H1 (cell line): ENCODE data around the gene ADAM12. TPM values are rescaled to one million over a fixed set of nuclear protein-coding genes. Genes with fewer than 3 reads are reported as not detected.

Source experiments
- CTCF ChIA-PET: fragments of 300-600 bp; sonication (Branson Sonifier 250); formaldehyde crosslinking; loops from one replicate; lab custom pipeline; 2021; ENCODE audit not compliant: partially characterized antibody; lab: Charles Lee
- POLR2A ChIA-PET: fragments of 300-600 bp; sonication (Branson Sonifier 250); formaldehyde crosslinking; loops from one replicate; lab custom pipeline; 2021; ENCODE audit warnings: inconsistent platforms; ENCODE audit not compliant: partially characterized antibody; lab: Charles Lee
- DNase-seq, 2 experiments: peaks; one replicate each; pipeline versions ENCODE4 v3.0.0 to v3.0.0-alpha.2; 2010 to 2022; ENCODE audit warnings: low spot score in 2 of 2, low read depth in 1 of 2, mixed read lengths in 1 of 2
- FAIRE-seq: peaks from 2 replicates; lab custom pipeline; 2011; peaks lifted over from hg19 to GRCh38; lab: Jason Lieb, UNC
- H2AFZ ChIP-seq: 2 replicates; pipeline ENCODE4 v1.8.1; 2012; ENCODE audit warnings: low read length, inconsistent platforms
- H2AK5ac ChIP-seq: 2 replicates; pipeline ENCODE4 v1.6.1; 2013; ENCODE audit warnings: low read depth, low read length
- H2BK120ac ChIP-seq: replicated peaks from 2 replicates; pipeline ENCODE3; 2013; ENCODE audit warnings: low read depth, low read length, inconsistent platforms
- H2BK12ac ChIP-seq: 2 replicates; pipeline ENCODE4 v1.6.1; 2013; ENCODE audit warnings: low read depth, low read length
- H2BK15ac ChIP-seq: 2 replicates; pipeline ENCODE4 v1.6.1; 2013; ENCODE audit warnings: low read length
- H2BK20ac ChIP-seq: 2 replicates; pipeline ENCODE4 v1.6.1; 2013; ENCODE audit warnings: low read length
- H2BK5ac ChIP-seq: 2 replicates; pipeline ENCODE4 v1.6.1; 2013; ENCODE audit warnings: low read depth, low read length
- H3K14ac ChIP-seq: 2 replicates; pipeline ENCODE4 v1.6.1; 2013; ENCODE audit warnings: inconsistent platforms; ENCODE audit not compliant: insufficient read length
- H3K18ac ChIP-seq: 2 replicates; pipeline ENCODE4 v1.6.1; 2013; ENCODE audit warnings: low read length; ENCODE audit errors: extremely low read depth
- H3K23ac ChIP-seq: 2 replicates; pipeline ENCODE4 v1.6.1; 2013; ENCODE audit warnings: inconsistent platforms; ENCODE audit not compliant: insufficient read length
- H3K23me2 ChIP-seq: 2 replicates; pipeline ENCODE4 v1.6.1; 2013; ENCODE audit warnings: low read depth, low read length
- H3K27ac ChIP-seq: 2 replicates; pipeline ENCODE4 v1.6.1; 2011; ENCODE audit warnings: low read depth, low read length, inconsistent platforms
- H3K27me3 ChIP-seq, 4 experiments: replicated peaks in 1 of 4; 1 replicate in 1 of 4; 2 replicates in 3 of 4; pipeline versions ENCODE4 v1.6.1 to v1.8.1; 2011 to 2013; ENCODE audit warnings: low read length in 3 of 4, mild to moderate bottlenecking in 3 of 4, inconsistent platforms in 2 of 4, mixed read lengths in 2 of 4, moderate library complexity in 1 of 4; ENCODE audit not compliant: control insufficient read depth in 3 of 4, insufficient read depth in 3 of 4; ENCODE audit errors: extremely low read depth in 1 of 4
- H3K36me3 ChIP-seq, 4 experiments: 2 replicates each; pipeline versions ENCODE4 v1.6.1 to v1.8.1; 2011 to 2013; ENCODE audit warnings: mild to moderate bottlenecking in 4 of 4, low read length in 3 of 4, moderate library complexity in 2 of 4, control low read depth in 1 of 4, inconsistent platforms in 1 of 4; ENCODE audit not compliant: insufficient read depth in 4 of 4, control insufficient read depth in 2 of 4
- H3K4ac ChIP-seq: replicated peaks from 2 replicates; pipeline ENCODE3; 2013; ENCODE audit warnings: low read length, low read depth, mixed read lengths, inconsistent platforms; ENCODE audit not compliant: insufficient read length
- H3K4me1 ChIP-seq, 4 experiments: replicated peaks in 1 of 4; 1 replicate in 1 of 4; 2 replicates in 3 of 4; pipeline versions ENCODE4 v1.6.1 to v1.8.1; 2011 to 2013; ENCODE audit warnings: low read length in 3 of 4, inconsistent platforms in 2 of 4, mixed read lengths in 1 of 4; ENCODE audit not compliant: insufficient read depth in 4 of 4, control insufficient read depth in 3 of 4
- H3K4me2 ChIP-seq, 2 experiments: 2 replicates each; pipeline versions ENCODE4 v1.6.1 to v1.8.1; 2011 to 2013; ENCODE audit warnings: low read depth in 2 of 2, low read length in 2 of 2, control low read depth in 1 of 2, inconsistent platforms in 1 of 2, mild to moderate bottlenecking in 1 of 2; ENCODE audit not compliant: insufficient read depth in 1 of 2
- H3K4me3 ChIP-seq, 4 experiments: fragments of 200-600, 300-600 bp in 1 of 4; sonication (generic), shearing (Covaris generic), sonication (Bioruptor Twin) in 1 of 4; 2 replicates each; pipeline versions ENCODE4 v1.5.1 to v1.8.1; 2011 to 2016; ENCODE audit warnings: low read length in 4 of 4, low read depth in 3 of 4, control low read depth in 2 of 4, inconsistent platforms in 2 of 4, mild to moderate bottlenecking in 2 of 4, mixed read lengths in 1 of 4, moderate library complexity in 1 of 4; ENCODE audit not compliant: insufficient read depth in 2 of 4; ENCODE audit errors: extremely low read depth in 1 of 4
- H3K56ac ChIP-seq: replicated peaks from 2 replicates; pipeline ENCODE3; 2013; ENCODE audit warnings: low read depth, mild to moderate bottlenecking, mixed read lengths, low read length, inconsistent platforms; ENCODE audit not compliant: insufficient read length
- H3K79me1 ChIP-seq: 2 replicates; pipeline ENCODE4 v1.6.1; 2013; ENCODE audit warnings: low read depth, low read length, control low read depth
- H3K79me2 ChIP-seq, 2 experiments: 2 replicates each; pipeline versions ENCODE4 v1.6.1 to v1.8.1; 2012 to 2013; ENCODE audit warnings: low read length in 2 of 2, mild to moderate bottlenecking in 2 of 2, inconsistent platforms in 1 of 2; ENCODE audit not compliant: insufficient read depth in 2 of 2, control insufficient read depth in 1 of 2
- H3K9ac ChIP-seq, 4 experiments: replicated peaks in 1 of 4; 1 replicate in 1 of 4; 2 replicates in 3 of 4; pipeline versions ENCODE4 v1.6.1 to v1.8.1; 2011 to 2013; ENCODE audit warnings: low read depth in 3 of 4, low read length in 3 of 4, control low read depth in 2 of 4, mild to moderate bottlenecking in 2 of 4, moderate library complexity in 2 of 4, inconsistent platforms in 1 of 4; ENCODE audit errors: extremely low read depth in 1 of 4
- H3K9me3 ChIP-seq, 2 experiments: 2 replicates each; pipeline versions ENCODE4 v1.6.1 to v1.8.1; 2012 to 2013; ENCODE audit warnings: mild to moderate bottlenecking in 2 of 2, moderate library complexity in 2 of 2, control low read depth in 1 of 2, inconsistent platforms in 1 of 2, low read depth in 1 of 2, low read length in 1 of 2, mixed read lengths in 1 of 2; ENCODE audit not compliant: insufficient read depth in 2 of 2
- H4K20me1 ChIP-seq, 2 experiments: replicated peaks in 1 of 2; 2 replicates each; pipeline versions ENCODE3 to v1.8.1; 2011 to 2013; ENCODE audit warnings: inconsistent platforms in 2 of 2, low read length in 2 of 2, mild to moderate bottlenecking in 1 of 2; ENCODE audit not compliant: insufficient read depth in 2 of 2, control insufficient read depth in 1 of 2
- H4K5ac ChIP-seq: 2 replicates; pipeline ENCODE4 v1.6.1; 2013; ENCODE audit warnings: low read length, low read depth, mixed read lengths, inconsistent platforms; ENCODE audit not compliant: insufficient read length
- H4K8ac ChIP-seq: 2 replicates; pipeline ENCODE4 v1.8.0; 2013; ENCODE audit warnings: mild to moderate bottlenecking, moderate library complexity, low read length, inconsistent platforms; ENCODE audit not compliant: insufficient read depth; ENCODE audit errors: extremely low read depth
- H4K91ac ChIP-seq: replicated peaks from 2 replicates; pipeline ENCODE3; 2013; ENCODE audit warnings: low read length, mixed read lengths, inconsistent platforms; ENCODE audit not compliant: insufficient read length
- ASH2L ChIP-seq: fragments of 200-600, 300-600 bp; sonication (generic); IDR thresholded peaks from one replicate; pipeline ENCODE4 v1.7.1; 2017; ENCODE audit warnings: low read length
- BCL11A ChIP-seq, 2 experiments: IDR thresholded peaks; one replicate each; pipeline ENCODE4 v1.6.1; 2011; ENCODE audit warnings: low read depth in 2 of 2, low read length in 2 of 2, mild to moderate bottlenecking in 2 of 2
- E2F6 ChIP-seq: IDR thresholded peaks from 2 replicates; pipeline ENCODE4 v1.6.1; 2012; ENCODE audit warnings: inconsistent platforms
- KDM4A ChIP-seq: IDR thresholded peaks from one replicate; pipeline ENCODE4 v1.7.1; 2012; ENCODE audit warnings: low read depth, mild to moderate bottlenecking, moderate library complexity, low read length, inconsistent platforms; ENCODE audit not compliant: severe bottlenecking
- POLR2AphosphoS5 ChIP-seq: IDR thresholded peaks from 2 replicates; pipeline ENCODE4 v1.6.1; 2011; ENCODE audit warnings: low read depth, low read length
- RFX5 ChIP-seq: IDR thresholded peaks from 2 replicates; pipeline ENCODE4 v1.6.1; 2011; ENCODE audit warnings: low read depth, low read length, improper control_type of control experiment, borderline replicate concordance
- RNF2 ChIP-seq: fragments of 200-900, 300-1000 bp; sonication (generic); IDR thresholded peaks from 2 replicates; pipeline ENCODE4 v1.7.1; 2016; ENCODE audit warnings: borderline replicate concordance, low read depth, mild to moderate bottlenecking, antibody characterized with exemption, low read length; ENCODE audit not compliant: poor library complexity, severe bottlenecking; ENCODE audit errors: missing control alignments
- TAF1 ChIP-seq: IDR thresholded peaks from 2 replicates; pipeline ENCODE4 v1.6.1; 2011; ENCODE audit warnings: mild to moderate bottlenecking, low read depth, low read length
- TAF7 ChIP-seq: optimal IDR thresholded peaks from 2 replicates; pipeline ENCODE3; 2011; ENCODE audit warnings: low read depth, mild to moderate bottlenecking, inconsistent platforms, low read length, moderate library complexity, borderline replicate concordance
- TEAD4 ChIP-seq: IDR thresholded peaks from 2 replicates; pipeline ENCODE4 v1.6.1; 2012; ENCODE audit warnings: low read depth, low read length, inconsistent platforms, mixed read lengths
- ZNF274 ChIP-seq: IDR thresholded peaks from 2 replicates; pipeline ENCODE4 v1.7.0; 2012; ENCODE audit warnings: low read length, borderline replicate concordance; ENCODE audit errors: extremely low read depth
- WGBS, 2 experiments: shearing (Covaris generic) in 1 of 2; methylation state at CpG; one replicate each; pipeline versions ENCODE4 v1.1.6 to v1.1.7; 2013 to 2015; ENCODE audit warnings: low lambda C conversion rate in 2 of 2, mixed read lengths in 2 of 2, inconsistent platforms in 1 of 2, low coverage in 1 of 2, missing lambda C conversion rate in 1 of 2; ENCODE audit not compliant: insufficient replicate concordance in 2 of 2, insufficient coverage in 1 of 2, insufficient read length in 1 of 2; ENCODE audit errors: extremely low coverage in 1 of 2, missing lambda C conversion rate in 1 of 2; 5-methylcytosine and 5-hydroxymethylcytosine counted together
- polyA plus RNA-seq, 7 experiments: library from polyadenylated mRNA; depleted of rRNA in 3 of 7; stranded (reverse) in 5 of 7; unstranded in 2 of 7; fragments of >200 nt in 5 of 7; fragments of 200-250 nt in 2 of 7; gene quantifications; 1 replicate in 5 of 7; 2 replicates in 1 of 7; 4 replicates in 1 of 7; pipeline versions ENCODE4 v1.2.1 to v1.2.3, GENCODE V29; 2011 to 2013; ENCODE audit warnings: missing spikeins in 2 of 7, mixed read lengths in 2 of 7
- total RNA-seq: library from RNA; stranded (reverse); fragmentation: NEBNext Ultra II Directional; extraction: Animal tissue kit (Norgen Biotek cat#: 25700); gene quantifications from 2 replicates; pipeline ENCODE4 v1.2.1, GENCODE V29; 2021
- TF ChIP-seq, protein P1 (sequence below): IDR thresholded peaks from 2 replicates; pipeline ENCODE4 v1.6.1; 2012; ENCODE audit warnings: low read length, inconsistent platforms

The ADAM12 gene
- total and polyA plus RNA-seq, 2 of the 8 experiments (the other 6 are each of a cell fraction or from before 2014, with no cell fraction given), result 0.07 to 0.17 TPM

GRCh38 chr10:126161691-126162090 is 226.6 kb downstream of the ADAM12 start:
- no peak overlapping the region for H3K14ac ChIP-seq
- no peak overlapping the region for H3K56ac ChIP-seq
- H2BK20ac ChIP-seq, result no peak overlapping the region
- H3K4me2 ChIP-seq, result no peak overlapping the region
- H2BK12ac ChIP-seq, result no peak overlapping the region
- H2AK5ac ChIP-seq, result no peak overlapping the region
- H3K9ac ChIP-seq, result no peak overlapping the region
- H3K4ac ChIP-seq, result no peak overlapping the region
- no peaks in the 10 kb centered on the region for H3K23me2 ChIP-seq
- DNase-seq, result no peak
- H2AFZ ChIP-seq, result no peak overlapping the region
- H3K23ac ChIP-seq, result no peak overlapping the region
- H4K91ac ChIP-seq, result no peak overlapping the region
- no peaks in the 10 kb centered on the region for H3K36me3 ChIP-seq
- H3K79me2 ChIP-seq, result no peaks in the 10 kb centered on the region
- H3K27me3 ChIP-seq, result no peaks in the 10 kb centered on the region; a peak in 1 of 7 replicates
- no peak overlapping the region for H2BK5ac ChIP-seq
- no peak overlapping the region for H4K8ac ChIP-seq
- no peaks in the 10 kb centered on the region for H4K20me1 ChIP-seq
- FAIRE-seq, result no peak
- no peak overlapping the region for H3K27ac ChIP-seq
- no peak overlapping the region for H3K18ac ChIP-seq
- no peaks in the 10 kb centered on the region for H3K9me3 ChIP-seq
- WGBS, 2 experiments, result 81% methylated on average over 5 of the region's 5 CpGs; no CpG with 5 or more reads in 1 of the 2 experiments
- no peak overlapping the region for H2BK15ac ChIP-seq
- ChIA-PET POLR2A (no interaction called here), CTCF (interaction anchor here (1.0 to 2.9 kb wide), 7 partner anchors 10 to 342 kb away, joined by 3 to 19 read pairs (median 6); no protein-coding TSS in a partner anchor)
- peaks cover 0 to 11% (median 7%) of the 10 kb centered on the region in 4 experiments; a peak in 4 of 7 replicates for H3K4me1 ChIP-seq
- no peaks in the 10 kb centered on the region for H3K79me1 ChIP-seq
- no peak overlapping the region for H3K4me3 ChIP-seq
- H2BK120ac ChIP-seq, result no peak overlapping the region
- no peak overlapping the region for H4K5ac ChIP-seq
- no peak for TF ChIP-seq TAF7
- no peak for TF ChIP-seq BCL11A (IDR thresholded peaks at IDR 0.05; ENCODE audit: low read depth in 2 of 2, low read length in 2 of 2)
- TF ChIP-seq TEAD4, result no peak
- TF ChIP-seq ZNF274, result no peak
- TF ChIP-seq KDM4A, result no peak
- TF ChIP-seq E2F6, result no peak
- TF ChIP-seq, protein P1, sequence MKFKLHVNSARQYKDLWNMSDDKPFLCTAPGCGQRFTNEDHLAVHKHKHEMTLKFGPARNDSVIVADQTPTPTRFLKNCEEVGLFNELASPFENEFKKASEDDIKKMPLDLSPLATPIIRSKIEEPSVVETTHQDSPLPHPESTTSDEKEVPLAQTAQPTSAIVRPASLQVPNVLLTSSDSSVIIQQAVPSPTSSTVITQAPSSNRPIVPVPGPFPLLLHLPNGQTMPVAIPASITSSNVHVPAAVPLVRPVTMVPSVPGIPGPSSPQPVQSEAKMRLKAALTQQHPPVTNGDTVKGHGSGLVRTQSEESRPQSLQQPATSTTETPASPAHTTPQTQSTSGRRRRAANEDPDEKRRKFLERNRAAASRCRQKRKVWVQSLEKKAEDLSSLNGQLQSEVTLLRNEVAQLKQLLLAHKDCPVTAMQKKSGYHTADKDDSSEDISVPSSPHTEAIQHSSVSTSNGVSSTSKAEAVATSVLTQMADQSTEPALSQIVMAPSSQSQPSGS, result no peak
- TF ChIP-seq RNF2, result no peak
- TF ChIP-seq ASH2L, result no peak
- TF ChIP-seq TAF1, result no peak
- no peak for TF ChIP-seq POLR2AphosphoS5
- no peak for TF ChIP-seq RFX5
